Stimulated activated CD4-positive, alpha-beta T cell treated with anti-CD3 and anti-CD28 coated beads, Interleukin-2, amount 100 ng/mL, for 4 hours (primary cell): ENCODE data around the gene FAF1.

Source experiments
- DNase-seq: peaks from one replicate; pipeline ENCODE4 v3.0.0-alpha.2; 2020; ENCODE audit warnings: low read depth

The FAF1 gene

DNA sequence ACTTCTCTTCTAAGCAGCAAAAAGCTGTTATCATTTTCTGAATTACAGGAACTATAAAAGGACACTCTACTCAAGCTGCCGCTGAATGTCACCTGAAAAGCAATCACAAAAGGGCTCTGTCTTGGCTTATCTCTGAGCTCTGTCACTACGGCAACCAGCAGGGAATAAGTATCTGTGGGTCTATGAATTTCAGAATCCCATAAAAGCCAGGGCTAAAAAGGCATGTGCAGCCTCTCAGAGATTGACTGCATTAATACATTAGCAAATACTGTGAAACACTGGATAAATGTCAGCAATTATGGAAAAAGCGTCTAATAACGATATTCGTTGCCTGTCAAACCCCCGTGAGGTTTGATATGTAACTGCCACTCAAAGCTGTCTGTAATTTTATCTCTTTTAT, 326.6 kb downstream of the FAF1 start:
- DNase-seq = no peak

DNA sequence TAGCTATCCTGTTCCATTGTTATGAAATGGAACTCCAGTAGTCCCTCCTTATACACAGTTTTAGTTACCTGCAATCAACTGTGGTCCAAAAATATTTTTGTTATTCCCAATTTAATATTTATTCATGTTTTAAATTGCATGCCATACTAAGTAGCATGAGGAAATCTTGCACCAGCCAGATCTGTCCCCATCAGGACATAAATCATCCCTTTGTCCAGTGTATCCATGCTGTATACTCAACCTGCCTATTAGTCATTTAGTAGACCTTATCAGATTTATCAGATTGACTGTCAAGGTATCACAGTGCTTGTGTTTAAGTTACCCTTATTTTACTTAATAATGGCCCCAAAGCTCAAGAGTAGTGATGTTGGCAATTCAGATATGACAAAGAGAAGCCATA, 328.9 kb downstream of the FAF1 start:
- DNase-seq = no peak

DNA sequence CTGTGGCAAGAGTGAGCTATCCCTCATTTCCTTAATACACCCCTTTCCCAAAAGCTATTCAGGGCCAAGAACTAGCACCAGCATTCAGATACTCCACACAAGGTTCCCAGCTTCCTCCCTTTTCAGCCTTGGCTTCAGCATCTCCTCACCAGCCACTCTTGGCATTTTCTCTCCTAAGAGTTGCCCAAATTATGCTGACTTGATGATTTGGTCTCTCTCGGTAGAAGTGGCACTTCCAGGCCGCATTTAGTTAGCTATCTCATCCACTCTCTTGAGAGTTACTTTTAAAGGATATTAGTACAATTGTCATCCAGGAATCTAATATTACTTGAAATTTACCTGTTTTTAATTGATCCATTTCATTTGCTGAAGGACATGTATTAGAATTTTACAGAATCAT, 337.8 kb downstream of the FAF1 start:
- no peak for DNase-seq

DNA sequence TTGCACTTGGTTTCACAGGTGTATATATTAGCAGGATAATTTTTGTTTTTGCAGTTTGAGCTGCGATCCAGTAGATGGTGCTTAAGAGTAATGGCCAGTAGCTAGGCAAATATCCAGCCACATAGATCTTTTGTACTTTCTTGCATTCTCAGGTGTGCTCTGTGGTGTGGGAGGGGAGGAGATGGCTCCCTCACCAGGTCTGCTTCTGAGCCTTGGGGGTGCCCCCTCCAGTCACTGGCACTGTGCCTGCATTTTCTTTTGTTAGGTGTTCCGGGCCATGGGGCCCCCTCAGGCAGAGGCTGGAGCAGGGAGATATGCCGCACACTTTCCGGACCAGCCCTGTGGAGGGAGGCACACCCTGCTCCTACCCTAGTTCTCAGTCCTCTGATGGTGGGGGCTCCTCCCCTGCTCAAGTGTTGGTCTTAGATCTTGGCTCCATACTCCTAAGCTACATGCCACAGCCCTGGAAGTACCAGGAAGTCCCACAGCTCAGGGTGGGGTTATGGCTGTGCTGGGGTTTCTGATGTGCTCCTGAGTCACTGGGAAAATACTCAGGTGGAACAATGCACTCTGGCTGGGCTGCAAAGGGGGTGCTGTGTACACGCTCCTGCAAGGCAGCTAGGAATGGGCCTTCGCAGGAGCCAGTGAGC, 339.3 kb downstream of the FAF1 start:
- DNase-seq = no peak

DNA sequence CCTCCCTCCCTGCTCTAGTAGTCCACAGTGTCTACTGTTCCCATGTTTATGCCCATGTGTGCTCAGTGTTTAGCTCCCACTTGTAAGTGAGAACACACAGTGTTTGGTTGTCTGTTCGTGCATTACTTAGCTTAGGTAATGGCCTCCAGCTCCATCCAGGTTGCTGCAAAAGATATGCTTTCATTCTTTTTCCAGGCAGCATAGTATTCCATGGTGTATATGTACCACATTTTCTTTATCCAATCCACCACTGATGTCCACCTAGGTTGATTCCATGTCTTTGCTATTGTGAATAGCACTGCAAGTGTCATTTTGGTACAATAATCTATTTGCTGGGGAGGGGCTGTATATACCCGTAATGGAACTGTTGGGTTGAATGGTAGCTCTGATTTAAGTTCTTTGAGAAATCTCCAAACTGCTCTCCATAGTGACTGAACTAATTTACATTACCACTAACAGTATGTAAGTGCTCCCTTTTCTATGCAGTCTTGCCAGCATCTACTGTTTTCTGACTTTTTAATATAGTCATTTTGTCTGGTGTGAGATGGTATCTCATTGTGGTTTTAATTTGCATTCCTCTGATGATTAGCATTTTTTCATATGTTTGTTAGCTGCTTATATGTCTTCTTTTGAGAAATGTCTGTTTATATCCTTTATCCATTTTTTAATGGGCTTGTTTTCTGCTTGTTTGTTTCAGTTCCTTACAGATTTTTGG, 344.9 kb downstream of the FAF1 start:
- DNase-seq = no peak

DNA sequence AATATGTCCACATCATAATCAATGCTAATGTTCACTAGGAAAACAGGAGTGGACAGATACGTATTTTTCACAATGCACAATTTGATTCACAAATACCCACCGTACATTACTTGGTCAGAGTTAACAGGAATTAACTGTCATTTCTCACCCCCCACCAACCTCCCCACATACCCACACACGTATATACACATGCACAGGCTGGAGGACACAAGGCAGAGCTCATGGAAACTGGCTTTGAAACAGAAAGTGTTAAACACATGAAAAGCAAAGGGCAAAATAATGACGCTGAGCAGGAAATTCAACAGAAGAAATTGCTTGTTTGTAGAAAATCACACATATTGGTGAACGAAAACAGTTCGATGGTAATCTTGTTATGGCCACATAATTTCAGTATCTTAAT, 348.4 kb downstream of the FAF1 start:
- no peak for DNase-seq

DNA sequence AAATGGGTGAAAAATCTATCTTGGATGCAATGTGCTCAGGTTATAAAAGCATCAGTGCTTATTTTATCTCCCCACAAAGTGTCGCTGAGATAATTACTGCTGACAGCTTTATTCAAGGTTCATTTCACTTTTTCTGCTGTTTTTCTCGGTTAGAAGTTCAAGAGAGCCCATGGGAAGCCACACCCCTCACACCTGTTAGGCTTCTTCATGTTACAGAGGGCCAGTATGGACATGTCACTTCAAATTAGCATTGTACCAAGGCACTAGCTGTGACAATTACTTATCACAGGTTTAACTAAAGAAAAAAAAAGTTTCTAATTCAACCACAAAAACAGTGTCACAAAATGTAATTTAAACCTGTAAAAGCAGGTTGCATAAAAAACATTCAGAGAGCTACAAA, 349.5 kb downstream of the FAF1 start:
- no peak for DNase-seq

DNA sequence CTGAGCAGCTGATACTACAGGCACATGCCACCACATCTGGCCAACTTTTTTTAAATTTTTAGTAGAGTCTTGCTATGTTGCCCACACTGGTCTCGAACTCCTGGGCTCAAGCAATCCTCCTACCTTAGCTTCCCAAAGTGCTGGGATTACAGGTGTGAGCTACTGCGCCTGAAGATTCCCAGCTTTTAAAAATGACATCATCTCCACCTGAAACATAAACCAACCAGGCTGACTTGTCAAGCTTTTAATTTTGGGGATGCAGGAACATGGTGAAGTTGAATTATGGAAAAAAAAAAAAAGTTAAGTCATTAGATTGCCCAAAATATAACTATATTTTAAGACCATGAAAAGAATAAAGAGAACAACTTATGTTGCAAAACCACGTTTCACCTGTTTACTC, 350.6 kb downstream of the FAF1 start:
- no peak for DNase-seq

DNA sequence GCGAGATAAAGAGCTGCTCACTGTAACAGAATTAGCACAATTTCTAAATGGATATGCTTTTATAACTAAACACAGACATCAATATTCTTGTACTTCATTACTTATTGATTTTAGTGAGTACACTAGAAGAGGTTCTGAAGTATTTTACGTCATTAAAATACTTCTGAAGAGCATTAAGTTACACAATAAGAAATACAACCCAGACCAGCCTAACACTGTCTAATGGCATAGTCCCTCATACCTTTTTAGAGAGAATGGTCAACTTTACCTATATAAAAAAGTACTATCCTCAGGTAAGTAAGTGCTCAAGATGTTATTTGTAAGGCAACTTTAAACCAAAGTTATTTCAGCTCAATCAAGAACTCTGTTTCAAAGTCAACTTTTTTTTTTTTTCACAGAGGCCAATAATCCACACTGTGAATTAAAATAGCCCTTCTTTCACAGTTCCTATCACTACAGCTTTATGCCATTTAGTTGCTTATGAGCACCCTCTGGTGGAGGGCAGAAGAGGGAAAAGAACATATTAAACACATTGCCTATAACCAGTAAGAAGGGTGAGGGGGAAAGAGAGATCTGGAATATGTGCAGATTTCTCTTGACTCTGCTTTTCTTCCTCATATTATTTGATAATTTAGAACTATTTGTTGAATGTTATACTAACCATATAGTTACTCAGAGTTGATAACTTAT, 354.7 kb downstream of the FAF1 start:
- DNase-seq = no peak

DNA sequence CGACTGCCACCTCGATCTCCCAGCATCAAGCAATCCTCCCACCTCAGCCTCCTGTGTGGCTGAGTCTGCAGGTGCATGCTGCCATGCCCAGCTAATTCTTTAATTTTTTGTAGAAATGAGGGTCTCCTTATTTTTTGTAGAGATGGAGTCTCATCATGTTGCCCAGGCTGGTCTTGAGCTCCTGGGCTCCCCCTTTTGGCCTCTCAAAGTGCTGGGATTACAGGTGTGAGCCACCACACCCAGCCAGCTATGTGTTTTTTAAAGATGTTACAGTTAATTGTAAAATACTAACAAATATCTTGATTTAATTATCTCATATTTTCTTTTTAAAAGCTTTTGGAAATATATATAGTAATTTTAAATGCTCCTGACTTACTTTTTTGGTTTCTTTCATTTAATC, 355.5 kb downstream of the FAF1 start:
- DNase-seq = no peak

DNA sequence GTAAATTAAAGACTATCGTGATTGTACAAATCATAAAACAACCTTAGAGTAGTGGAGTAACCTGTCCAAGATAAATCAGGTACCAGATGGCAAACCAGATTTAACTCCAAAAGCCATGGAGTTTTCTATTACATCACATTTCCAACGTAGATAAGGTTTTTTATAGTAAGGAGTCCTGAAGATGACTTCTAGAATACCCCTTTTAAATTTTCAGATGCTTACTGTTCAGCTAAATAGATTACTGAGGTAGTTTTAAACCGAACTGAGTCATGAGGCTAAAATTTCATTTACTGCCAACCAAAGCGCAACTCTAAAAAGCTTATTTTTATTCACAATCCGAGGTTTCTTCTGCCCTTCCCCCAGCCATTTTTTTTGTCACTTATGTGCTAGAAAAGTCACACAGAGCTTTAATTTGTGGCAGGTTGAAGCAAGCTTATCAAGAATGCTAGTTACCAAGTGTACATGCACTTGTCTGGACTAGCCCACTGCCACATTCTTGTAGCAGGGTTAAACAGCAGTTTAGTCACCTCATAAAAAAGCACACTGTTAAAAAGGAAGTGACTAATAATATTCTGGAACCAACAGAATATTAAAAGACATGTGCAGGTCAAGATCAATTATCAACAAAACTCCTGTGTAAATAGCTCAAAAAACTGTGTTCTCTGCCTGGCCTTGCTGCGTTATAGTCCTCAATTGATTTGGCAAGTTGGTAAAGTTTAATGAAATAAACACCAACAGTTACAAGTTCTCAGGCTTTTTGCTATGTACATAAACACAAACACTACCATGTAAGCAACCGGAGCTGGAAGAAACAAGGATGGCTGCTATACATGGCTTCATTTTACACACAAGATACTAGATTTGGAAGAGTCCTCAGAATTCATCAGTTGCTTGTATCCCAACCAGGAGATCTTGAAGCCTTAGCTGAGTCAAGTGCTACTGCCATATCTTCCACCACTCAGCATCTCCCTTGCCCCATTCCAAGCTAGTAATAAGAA, 356.5 kb downstream of the FAF1 start:
- no peak for DNase-seq

DNA sequence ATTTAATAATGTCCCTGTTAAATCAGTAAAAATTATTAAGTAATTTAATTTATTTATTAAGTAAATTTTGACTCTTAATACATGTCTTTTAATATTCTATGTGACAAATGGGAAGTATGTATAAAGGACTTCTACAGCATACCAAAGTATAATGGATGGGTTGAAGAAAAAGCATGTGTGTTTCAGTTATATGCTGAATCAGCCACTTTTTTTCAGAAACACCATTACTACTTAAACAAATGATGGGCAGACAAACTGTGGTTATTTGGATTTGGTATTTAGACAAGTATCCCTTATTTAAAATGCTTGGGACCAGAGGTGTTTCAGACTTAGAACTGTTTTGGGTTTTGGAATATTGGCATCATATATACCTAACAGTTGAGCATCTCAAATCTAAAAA, 360.5 kb downstream of the FAF1 start:
- DNase-seq = no peak

DNA sequence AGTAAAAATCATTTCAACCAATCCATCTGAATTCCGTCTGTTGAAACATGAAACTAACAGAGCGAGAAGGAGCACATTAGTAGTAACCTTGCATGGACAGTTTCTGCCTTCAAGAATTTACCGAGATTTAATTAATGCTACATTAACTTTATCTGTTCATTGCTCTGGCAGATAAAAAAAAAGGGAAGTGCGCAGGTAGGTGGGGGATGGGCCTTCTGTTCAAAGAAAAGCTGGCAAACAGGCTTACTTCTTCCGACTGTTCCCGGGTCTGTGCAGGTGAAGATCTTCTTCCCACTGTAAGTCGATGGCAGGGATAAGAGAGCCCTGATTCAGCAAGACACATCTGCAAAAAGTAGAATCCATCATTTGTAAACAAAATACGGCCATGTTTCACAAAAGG, 364.2 kb downstream of the FAF1 start:
- DNase-seq = no peak

DNA sequence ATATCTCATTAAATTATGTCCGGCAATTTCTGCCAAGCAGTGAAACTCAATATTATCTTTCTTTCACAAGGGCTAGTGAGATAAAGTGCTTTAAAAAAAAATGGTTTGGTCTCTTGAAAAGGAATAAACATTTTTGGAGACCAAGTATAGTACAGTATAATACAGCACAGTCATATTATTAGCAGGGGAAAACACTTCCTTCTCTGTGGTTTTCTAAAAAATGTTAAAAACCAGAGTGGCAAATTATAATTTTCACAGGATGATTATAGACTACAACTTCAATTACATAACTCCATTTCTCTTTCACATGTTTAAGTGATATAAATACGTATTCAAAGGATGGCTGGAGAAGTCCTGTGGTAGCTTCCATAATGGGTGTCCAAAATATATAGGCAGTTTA, 366.6 kb downstream of the FAF1 start:
- no peak for DNase-seq

DNA sequence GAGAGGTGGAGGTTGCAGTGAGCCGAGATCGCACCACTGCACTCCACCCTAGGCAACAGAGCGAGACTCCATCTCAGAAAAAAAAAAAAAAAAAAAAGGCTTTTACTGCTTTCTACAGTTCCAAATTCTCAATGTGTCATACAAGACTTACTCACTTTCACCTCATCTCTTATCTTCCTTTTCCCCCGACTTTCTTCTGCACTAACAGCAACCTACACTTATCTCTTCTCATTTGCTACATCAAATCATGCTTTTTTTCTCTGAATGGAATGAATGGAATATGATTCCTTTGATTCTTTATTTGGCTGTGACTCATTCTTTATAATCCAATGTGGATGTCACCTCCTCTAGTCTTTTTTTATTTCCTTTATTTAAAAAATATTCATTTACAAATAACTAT, 368.5 kb downstream of the FAF1 start:
- DNase-seq = no peak

DNA sequence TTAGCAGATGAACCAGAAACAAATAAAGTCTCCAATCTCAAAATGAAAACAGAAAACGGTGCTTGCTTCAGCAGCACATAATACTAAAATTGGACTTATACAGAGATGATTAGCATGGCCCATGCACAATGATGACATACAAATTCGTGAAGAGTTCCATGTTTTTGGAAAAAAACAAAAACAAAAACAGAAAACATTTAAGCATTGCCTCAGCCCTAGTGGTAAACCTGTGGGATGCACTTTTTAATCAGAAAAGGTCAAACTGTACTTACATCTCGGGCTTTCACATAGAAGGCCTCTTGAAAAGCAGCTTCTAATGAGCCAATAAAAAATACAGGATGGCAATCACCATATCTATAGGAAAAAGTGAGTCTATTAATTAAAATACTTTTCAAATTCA, 377.7 kb downstream of the FAF1 start:
- DNase-seq = no peak

DNA sequence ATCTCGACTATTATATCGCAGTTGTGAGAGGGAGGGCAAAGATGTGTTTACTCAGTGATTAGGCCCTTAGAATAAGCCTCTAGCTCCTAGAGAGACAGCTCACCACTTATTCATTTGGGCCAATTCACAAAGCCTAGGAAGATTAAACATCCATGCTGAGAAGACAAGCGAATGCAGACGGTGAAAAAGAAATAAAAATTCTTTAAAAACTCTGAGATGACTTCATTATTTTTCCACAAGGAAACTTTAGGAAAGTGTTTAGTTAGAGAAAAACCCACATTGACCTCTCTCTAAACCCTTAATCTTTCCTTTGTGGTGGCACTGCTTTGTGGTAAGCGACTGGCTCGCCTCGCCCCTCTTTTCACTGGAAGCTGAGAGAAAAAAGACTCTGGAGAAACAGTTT, 390.0 kb downstream of the FAF1 start:
- DNase-seq = no peak

DNA sequence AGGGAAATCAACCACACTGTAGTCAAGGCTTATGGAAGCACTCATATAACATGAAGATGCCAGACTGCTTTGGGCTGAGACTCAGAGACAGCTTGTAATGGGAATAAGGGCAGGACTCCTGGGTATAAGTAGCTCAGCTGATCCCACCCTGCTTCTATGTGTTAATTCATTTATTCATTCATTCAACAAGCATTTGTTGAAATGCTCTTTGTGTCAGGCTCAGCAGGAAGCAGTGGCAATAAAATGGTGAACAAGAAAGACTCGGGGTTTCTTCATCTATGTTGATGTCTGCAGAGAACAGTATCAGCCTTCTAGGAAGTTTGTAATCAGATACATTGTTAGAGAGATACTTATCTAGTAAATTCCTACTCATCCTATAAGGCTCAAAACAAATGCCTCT, 391.3 kb downstream of the FAF1 start:
- no peak for DNase-seq

DNA sequence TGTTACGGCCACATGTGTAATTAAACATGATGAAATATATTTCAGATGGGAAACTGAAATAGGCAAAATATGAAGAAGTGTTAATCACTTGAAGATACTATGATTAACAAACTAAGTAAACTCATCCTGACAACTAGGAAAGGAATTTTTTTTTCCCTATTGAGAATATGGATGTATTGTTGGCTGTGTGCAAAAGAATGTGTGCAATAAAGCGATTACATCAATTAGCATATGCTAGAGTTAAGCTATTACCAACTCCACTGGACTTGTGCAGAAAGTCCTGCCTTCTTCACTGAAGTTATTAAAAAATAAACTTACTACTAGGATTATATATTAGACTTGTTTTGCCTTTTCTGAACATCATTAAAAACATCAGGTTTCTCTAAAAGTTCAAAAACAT, 393.7 kb downstream of the FAF1 start:
- DNase-seq = no peak

DNA sequence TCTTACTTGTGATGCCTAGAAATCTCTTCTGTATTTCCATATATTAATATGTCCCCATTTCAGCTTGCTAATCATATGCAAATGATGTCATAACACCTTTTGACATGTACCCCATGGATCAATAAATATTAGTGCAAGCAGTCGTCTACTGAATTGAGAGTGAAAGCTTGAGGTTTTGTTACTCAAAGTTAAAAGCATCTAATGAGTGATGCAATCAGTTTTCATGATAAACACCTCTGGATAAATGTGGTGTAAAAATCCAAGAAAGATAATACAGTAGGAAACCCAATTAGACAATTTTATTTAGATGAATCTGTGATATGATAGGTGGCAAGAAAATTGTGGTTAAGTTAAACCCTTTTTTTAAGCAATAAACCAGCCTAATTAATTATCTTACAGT, 395.6 kb downstream of the FAF1 start:
- DNase-seq = no peak

DNA sequence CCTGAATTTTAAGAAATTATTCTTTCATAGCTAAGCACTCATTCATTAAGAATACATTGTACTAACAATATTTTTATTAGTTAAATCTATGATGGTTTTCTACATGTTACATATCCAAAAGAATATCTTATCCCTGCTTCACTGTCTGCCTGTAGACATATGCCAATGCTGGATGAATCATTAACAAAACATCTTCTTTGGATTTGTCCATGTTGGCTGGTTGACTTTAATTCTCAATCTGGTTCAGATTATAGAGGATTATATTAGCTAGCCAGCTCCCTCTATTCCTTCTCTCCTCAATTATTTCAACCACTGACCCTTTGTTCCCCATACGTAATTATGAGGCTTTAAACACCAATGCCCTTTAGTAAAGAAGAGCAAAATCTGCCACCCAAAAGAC, 398.0 kb downstream of the FAF1 start:
- no peak for DNase-seq

DNA sequence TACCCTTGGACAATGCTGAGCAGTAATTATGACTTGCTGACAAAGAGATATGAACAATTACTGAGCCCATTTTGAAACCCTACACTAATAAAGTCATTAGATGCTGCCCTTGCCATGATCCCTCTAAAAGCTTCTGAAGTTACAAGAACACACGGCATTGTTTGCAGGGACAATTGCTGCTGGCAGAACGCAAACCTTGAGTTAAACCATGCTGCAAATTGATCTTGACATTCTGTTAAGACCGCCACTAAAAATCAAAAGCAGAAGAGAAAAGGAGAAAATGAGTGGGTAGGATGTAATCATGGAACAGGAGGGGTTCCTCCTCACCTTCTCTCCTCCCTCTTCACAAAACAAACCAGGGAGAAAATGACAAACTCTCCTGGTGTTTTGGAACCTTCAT, 400.6 kb downstream of the FAF1 start:
- no peak for DNase-seq
